Measurements from ENCODE around the gene ALDH6A1. TPM values are rescaled to one million over a fixed set of nuclear protein-coding genes. Genes with fewer than 3 reads are reported as not detected.

ALDH6A1 gene
- polyA plus RNA-seq, 3 donors: 2.5 to 15.1 (median 8.8) TPM

DNA sequence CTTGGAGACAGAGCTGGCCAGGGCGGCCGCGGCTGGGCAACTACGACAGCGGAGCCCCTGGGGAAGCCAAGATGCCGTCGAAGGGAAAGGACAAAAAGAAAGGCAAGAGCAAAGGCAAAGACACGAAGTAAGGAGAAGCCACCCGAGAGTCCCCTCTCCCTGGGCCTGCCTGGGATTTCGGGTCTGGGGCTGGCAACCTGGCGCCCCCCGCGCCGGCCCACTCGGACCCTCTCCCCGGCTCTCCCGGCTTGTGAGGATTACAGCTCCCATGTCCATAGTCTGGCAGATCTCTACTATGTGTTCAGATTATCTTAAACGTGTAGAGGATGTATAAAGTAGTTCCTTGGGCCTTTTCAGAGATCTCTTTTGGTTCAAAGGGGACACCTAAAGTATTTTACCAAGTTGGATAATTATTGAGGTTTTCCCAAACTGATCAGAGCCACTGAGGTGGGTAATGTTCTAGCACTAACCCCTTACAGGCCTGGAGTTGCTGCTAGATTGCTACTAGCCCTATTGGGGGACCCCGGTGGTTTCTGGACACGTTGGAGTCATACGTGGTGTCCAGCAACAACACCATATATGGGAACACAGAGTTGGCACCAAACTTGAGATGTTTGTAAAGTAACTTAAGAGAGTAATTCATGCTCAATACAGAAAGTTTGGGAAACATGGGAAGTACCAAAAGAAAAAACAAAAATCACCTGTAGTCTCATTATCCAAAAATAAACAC lies 64.7 kb downstream of the ALDH6A1 start:
- peak overlapping the region; percentile 34 for H3K9ac ChIP-seq (ENCODE audit: insufficient read depth, low read length, poor library complexity, severe bottlenecking)
- peak overlapping the region; percentile 33 to 87 (median 53) for H3K4me3 ChIP-seq (replicated peaks in 1 of 3; ENCODE audit: low read depth in 2 of 3, low read length in 3 of 3)
- H3K79me2 ChIP-seq (ENCODE audit: insufficient read depth, low read length): no peaks in the 10 kb centered on the region
- no peaks in the 10 kb centered on the region for H3K27me3 ChIP-seq (ENCODE audit: control insufficient read depth in 2 of 2, insufficient read depth in 2 of 2, low read length in 2 of 2)
- TF ChIP-seq, protein P1, sequence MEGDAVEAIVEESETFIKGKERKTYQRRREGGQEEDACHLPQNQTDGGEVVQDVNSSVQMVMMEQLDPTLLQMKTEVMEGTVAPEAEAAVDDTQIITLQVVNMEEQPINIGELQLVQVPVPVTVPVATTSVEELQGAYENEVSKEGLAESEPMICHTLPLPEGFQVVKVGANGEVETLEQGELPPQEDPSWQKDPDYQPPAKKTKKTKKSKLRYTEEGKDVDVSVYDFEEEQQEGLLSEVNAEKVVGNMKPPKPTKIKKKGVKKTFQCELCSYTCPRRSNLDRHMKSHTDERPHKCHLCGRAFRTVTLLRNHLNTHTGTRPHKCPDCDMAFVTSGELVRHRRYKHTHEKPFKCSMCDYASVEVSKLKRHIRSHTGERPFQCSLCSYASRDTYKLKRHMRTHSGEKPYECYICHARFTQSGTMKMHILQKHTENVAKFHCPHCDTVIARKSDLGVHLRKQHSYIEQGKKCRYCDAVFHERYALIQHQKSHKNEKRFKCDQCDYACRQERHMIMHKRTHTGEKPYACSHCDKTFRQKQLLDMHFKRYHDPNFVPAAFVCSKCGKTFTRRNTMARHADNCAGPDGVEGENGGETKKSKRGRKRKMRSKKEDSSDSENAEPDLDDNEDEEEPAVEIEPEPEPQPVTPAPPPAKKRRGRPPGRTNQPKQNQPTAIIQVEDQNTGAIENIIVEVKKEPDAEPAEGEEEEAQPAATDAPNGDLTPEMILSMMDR (IDR thresholded peaks at IDR 0.05): no peak
- H3K36me3 ChIP-seq (replicated peaks in 1 of 2; ENCODE audit: control insufficient read depth in 1 of 2, insufficient read depth in 2 of 2, low read length in 2 of 2): no peaks in the 10 kb centered on the region
- intact Hi-C loops (cut with micrococcal nuclease): loop anchor here (5.0 to 10.0 kb wide), 3 partner anchors 67 to 295 kb away; partner anchors contain the start of genes COQ6 (in 1 of the 2) and FAM161B (in 1 of the 2)
- peaks cover 0 to 2% (median 0%) of the 10 kb centered on the region in 7 donors for H3K9me3 Mint-ChIP-seq
- peak overlapping the region; percentile 38 to 63 for H3K27ac ChIP-seq (ENCODE audit: low read depth in 1 of 2, low read length in 2 of 2)
- H3K4me1 ChIP-seq (ENCODE audit: control insufficient read depth in 1 of 2, insufficient read depth in 2 of 2, low read length in 2 of 2): peaks cover 11 to 15% of the 10 kb centered on the region in 2 donors
- no peaks in the 10 kb centered on the region for H3K36me3 Mint-ChIP-seq
- H4K20me1 ChIP-seq (ENCODE audit: insufficient read depth, low read length): no peaks in the 10 kb centered on the region
- peak overlapping the region; percentile 79 for H3K4me2 ChIP-seq (replicated peaks; ENCODE audit: extremely low read depth, low read length, poor library complexity, severe bottlenecking)
- H3K4me3 Mint-ChIP-seq: peak overlapping the region; percentile 85 to 94
- H3K4me1 Mint-ChIP-seq: peaks cover 13% of the 10 kb centered on the region
- peak overlapping the region; percentile 83 to 96 (median 94) for H3K27ac Mint-ChIP-seq
- DNase-seq: no peak
- H3K27me3 Mint-ChIP-seq (ENCODE audit: low read depth in 3 of 3): no peaks in the 10 kb centered on the region
- peak overlapping the region; percentile 100 for H2AFZ ChIP-seq (ENCODE audit: insufficient read depth, low read depth, low read length, poor library complexity, severe bottlenecking)
- no peaks in the 10 kb centered on the region for H3K9me3 ChIP-seq (replicated peaks in 1 of 2; ENCODE audit: control insufficient read depth in 1 of 2, insufficient read depth in 1 of 2, low read length in 2 of 2)
- 2% methylated on average over 14 of the region's 21 CpGs for WGBS (ENCODE audit: insufficient coverage)

DNA sequence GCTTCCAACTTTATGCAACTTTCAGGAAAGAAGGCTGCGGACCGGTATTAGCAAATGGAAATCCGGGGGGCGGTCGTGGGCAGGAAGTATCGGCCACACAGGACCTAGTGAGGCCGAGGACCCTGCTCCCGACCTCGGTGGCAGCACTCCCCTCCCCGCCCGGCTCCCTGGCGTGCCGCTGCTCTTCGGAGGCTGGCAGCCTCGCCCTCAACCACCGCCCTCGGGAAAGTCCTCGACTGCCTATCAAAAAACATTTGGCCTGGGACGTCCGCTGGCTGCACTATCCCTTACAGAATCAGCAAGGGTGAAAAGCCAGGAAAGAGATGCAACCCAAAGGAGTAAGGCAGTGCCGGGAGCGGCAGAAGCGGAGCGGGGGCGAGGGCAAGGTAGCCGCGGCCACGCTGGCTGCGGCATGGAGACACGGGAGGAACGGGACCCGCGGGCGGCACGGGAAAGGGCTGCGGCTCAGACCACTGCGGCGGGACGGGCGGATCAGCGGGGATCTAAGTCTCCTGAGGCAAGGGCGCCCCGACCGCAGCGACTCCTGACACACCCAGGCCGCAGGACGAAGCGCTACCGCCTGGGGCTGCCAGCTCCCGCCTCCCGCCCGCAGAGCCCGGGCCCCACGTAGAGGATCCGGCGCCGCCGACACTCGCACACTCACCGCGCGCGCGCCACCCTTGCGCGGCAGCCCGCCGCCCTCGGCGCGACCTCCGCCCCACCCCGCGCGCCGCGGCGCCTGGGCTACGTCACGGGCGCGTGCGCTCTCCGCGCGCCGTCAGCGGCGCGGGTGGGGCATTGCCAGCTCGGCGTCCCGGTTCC lies 65.5 kb downstream of the ALDH6A1 start, which contains the start of the genes BBOF1 and ENTPD5:
Gene BBOF1 (plus strand): TSS at position 764 of the 822 bp plus-strand sequence. CDS start 130 bp downstream, outside the sequence.
Gene ENTPD5 (minus strand): TSS at position 703 of the 822 bp plus-strand sequence. CDS start 31,186 bp downstream, outside the sequence.
- peaks cover 13% of the 10 kb centered on the region for H3K4me1 Mint-ChIP-seq
- under 1% methylated on average over 93 of the region's 93 CpGs for WGBS (ENCODE audit: insufficient coverage)
- H4K20me1 ChIP-seq (ENCODE audit: insufficient read depth, low read length): no peaks in the 10 kb centered on the region
- H3K9ac ChIP-seq (ENCODE audit: insufficient read depth, low read length, poor library complexity, severe bottlenecking): peak within 1 kb of the TSS; percentile 92
- H2AFZ ChIP-seq (ENCODE audit: insufficient read depth, low read depth, low read length, poor library complexity, severe bottlenecking): peak within 1 kb of the TSS; percentile 100
- H3K4me3 Mint-ChIP-seq: peak within 1 kb of the TSS; percentile 88 to 96
- TF ChIP-seq, protein P1 (IDR thresholded peaks at IDR 0.05): no peak
- intact Hi-C loops (cut with micrococcal nuclease): loop anchor here (5.0 to 10.0 kb wide), 3 partner anchors 66 to 294 kb away; partner anchors contain the start of genes COQ6 (in 1 of the 2) and FAM161B (in 1 of the 2)
- peak within 1 kb of the TSS; percentile 87 to 95 (median 88) for H3K4me3 ChIP-seq (replicated peaks in 1 of 3; ENCODE audit: low read depth in 2 of 3, low read length in 3 of 3)
- peaks cover 0 to 2% (median 0%) of the 10 kb centered on the region in 7 donors for H3K9me3 Mint-ChIP-seq
- peaks cover 0 to 4% of the 10 kb centered on the region in 2 donors for H3K36me3 ChIP-seq (replicated peaks in 1 of 2; ENCODE audit: control insufficient read depth in 1 of 2, insufficient read depth in 2 of 2, low read length in 2 of 2)
- H3K27ac Mint-ChIP-seq: peak within 1 kb of the TSS; percentile 96 to 98 (median 97)
- H3K27me3 Mint-ChIP-seq (ENCODE audit: low read depth in 3 of 3): no peaks in the 10 kb centered on the region
- H3K4me1 ChIP-seq (ENCODE audit: control insufficient read depth in 1 of 2, insufficient read depth in 2 of 2, low read length in 2 of 2): peaks cover 11 to 15% of the 10 kb centered on the region in 2 donors
- no peaks in the 10 kb centered on the region for H3K9me3 ChIP-seq (replicated peaks in 1 of 2; ENCODE audit: control insufficient read depth in 1 of 2, insufficient read depth in 1 of 2, low read length in 2 of 2)
- no peaks in the 10 kb centered on the region for H3K79me2 ChIP-seq (ENCODE audit: insufficient read depth, low read length)
- peaks cover 0 to 3% of the 10 kb centered on the region in 2 donors for H3K36me3 Mint-ChIP-seq
- peak within 1 kb of the TSS; percentile 93 to 97 for H3K27ac ChIP-seq (ENCODE audit: low read depth in 1 of 2, low read length in 2 of 2)
- H3K4me2 ChIP-seq (replicated peaks; ENCODE audit: extremely low read depth, low read length, poor library complexity, severe bottlenecking): peak within 1 kb of the TSS; percentile 79
- DNase-seq: peak; percentile 87 to 90 (median 90)
- no peaks in the 10 kb centered on the region for H3K27me3 ChIP-seq (ENCODE audit: control insufficient read depth in 2 of 2, insufficient read depth in 2 of 2, low read length in 2 of 2)

Measured in CD14-positive monocyte (primary cell).